CD4-positive, alpha-beta T cell treated with Interleukin-12 subunit alpha and Interleukin-12 subunit beta, for 1 hour (primary cell): ENCODE results near the gene DGKH.
"Not testable (repeated sequence)": the region's sequence is repeated elsewhere in the genome, so short reads cannot be mapped to it uniquely, and the experiment has no call there.

Source experiments
- DNase-seq: peaks from one replicate; pipeline ENCODE4 v3.0.0-alpha.2; 2020

DGKH gene

GRCh38 chr13:42173789-42174343 is 125.4 kb downstream of the DGKH start:
- no peak for DNase-seq

GRCh38 chr13:42174344-42175162 is 126.1 kb downstream of the DGKH start:
- DNase-seq, result no peak

GRCh38 chr13:42176294-42176693 is 127.8 kb downstream of the DGKH start:
- no peak for DNase-seq

- no peak for DNase-seq
Observed at GRCh38 chr13:42177189-42177588, 128.7 kb downstream of the DGKH start.

- DNase-seq, result no peak
Observed at GRCh38 chr13:42181381-42181953, 133.0 kb downstream of the DGKH start.

GRCh38 chr13:42189061-42189460 is 140.6 kb downstream of the DGKH start:
- DNase-seq, result no peak

GRCh38 chr13:42190529-42190928 is 142.1 kb downstream of the DGKH start:
- no peak for DNase-seq

- DNase-seq, result no peak
Observed at GRCh38 chr13:42211704-42212464, 163.4 kb downstream of the DGKH start.

- DNase-seq, result no peak
Observed at GRCh38 chr13:42214446-42214845, 166.0 kb downstream of the DGKH start.

GRCh38 chr13:42215578-42216421 is 167.4 kb downstream of the DGKH start:
- DNase-seq, result peak; percentile 16

- no peak for DNase-seq
Observed at GRCh38 chr13:42216422-42216735, 167.9 kb downstream of the DGKH start.

- DNase-seq, result no peak
Observed at GRCh38 chr13:42218576-42218975, 170.1 kb downstream of the DGKH start.

- no peak for DNase-seq
Observed at GRCh38 chr13:42219051-42219450, 170.6 kb downstream of the DGKH start.

GRCh38 chr13:42219876-42220275 is 171.4 kb downstream of the DGKH start:
- DNase-seq, result no peak

GRCh38 chr13:42221121-42221765 is 172.8 kb downstream of the DGKH start:
- no peak for DNase-seq

GRCh38 chr13:42223681-42224080 is 175.2 kb downstream of the DGKH start:
- no peak for DNase-seq

GRCh38 chr13:42225051-42225450 is 176.6 kb downstream of the DGKH start:
- DNase-seq, result no peak

- not testable (repeated sequence) for DNase-seq
Observed at GRCh38 chr13:42226759-42227158, 178.3 kb downstream of the DGKH start.

GRCh38 chr13:42228527-42228926 is 180.1 kb downstream of the DGKH start:
- no peak for DNase-seq

GRCh38 chr13:42229287-42229686 is 180.8 kb downstream of the DGKH start:
- DNase-seq, result no peak

GRCh38 chr13:42232671-42233070 is 184.2 kb downstream of the DGKH start:
- DNase-seq, result no peak

GRCh38 chr13:42233726-42234125 is 185.3 kb downstream of the DGKH start:
- no peak for DNase-seq
